Hypothalamus (tissue), 51 donors: ENCODE measurements around the gene CLDN6.

Source experiments
- DNase-seq, 51 donors: peaks; one replicate each; lab custom pipeline; 2025; lab: John Stamatoyannopoulos, UW

CLDN6 gene

DNA sequence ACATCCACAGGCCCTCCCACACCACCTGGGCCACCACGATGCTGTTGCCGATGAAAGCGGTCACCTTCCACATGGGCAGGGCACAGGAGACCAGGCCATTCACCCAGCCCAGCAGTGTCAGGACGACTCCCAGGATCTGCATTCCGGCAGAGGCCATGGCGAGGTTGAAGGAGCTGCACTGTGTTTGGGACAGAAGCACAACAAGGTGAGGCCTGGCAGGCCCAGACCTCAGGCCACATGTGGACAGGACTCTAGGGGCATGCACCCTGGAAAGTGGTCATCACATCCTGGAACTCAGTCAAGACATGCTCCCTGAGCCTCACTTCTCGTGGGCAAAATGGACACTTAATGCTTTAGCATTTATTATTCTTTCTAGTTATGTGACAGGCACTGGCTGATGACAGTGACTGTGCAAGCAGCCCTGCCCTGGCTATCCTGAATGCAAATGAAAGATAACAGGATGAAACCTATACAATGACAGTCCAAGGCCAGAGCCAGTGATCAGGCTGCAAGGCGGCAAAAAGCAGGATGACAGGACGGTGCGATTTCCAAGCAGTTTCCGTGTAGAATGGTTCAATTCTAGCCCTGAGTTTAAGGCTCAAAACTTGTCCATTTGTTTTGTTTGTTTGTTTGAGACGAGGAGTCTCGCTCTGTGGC lies 2.0 kb downstream of the CLDN6 start:
- no peak for DNase-seq

DNA sequence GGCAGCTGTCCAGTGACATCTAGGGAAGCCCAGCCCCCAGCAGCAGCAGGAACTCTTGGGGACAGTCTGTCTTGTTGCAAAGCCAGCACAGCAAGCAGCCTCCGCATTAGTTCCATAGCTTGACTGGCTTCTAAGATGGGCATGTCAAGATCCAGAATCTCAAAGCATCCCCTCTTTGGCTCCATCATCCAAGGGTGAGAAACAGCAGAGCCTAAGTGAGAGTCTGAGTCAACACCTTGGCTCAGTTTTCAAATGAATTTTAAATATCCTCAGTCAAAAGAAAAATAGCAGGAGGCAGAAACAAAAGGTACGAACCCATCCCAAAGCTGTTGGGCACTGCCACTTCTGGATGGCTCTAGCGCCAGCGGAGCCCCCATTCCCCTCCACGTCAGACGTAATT lies 3.0 kb downstream of the CLDN6 start:
- DNase-seq = no peak

DNA sequence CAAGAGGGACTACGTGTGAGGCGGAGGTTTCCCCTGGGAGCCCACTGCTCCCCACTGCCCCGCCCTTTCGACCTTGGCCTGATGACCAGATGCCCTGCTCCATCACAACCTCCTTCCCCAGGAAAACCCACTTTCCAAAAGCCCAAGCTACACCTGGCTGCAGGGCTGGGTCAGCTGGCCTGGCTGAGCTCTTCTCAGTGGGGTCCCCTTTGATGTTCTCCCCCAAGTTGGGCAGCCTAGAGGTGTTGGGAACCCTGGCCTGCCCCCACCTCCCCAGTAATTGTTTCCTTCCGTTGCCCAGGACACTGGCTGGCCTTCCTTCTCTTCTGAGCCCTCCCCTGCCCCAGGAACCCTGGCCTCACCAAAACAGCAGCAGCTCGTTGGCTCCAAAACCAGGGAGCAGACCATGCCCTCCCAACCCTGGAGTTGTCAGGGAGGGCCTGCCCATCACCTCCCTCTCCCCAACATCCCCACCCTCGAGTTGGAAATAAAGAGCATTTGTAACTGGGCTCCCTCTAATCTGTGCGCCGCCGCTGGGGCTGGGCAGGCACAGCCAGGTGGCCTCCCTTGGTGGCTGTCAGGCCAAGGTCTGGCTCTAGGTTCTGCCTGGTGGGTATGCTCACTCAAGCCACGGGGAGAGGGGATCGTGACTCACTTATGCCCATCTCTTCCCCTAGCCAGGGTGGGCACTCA lies 3.8 kb downstream of the CLDN6 start:
- DNase-seq = no peak

DNA sequence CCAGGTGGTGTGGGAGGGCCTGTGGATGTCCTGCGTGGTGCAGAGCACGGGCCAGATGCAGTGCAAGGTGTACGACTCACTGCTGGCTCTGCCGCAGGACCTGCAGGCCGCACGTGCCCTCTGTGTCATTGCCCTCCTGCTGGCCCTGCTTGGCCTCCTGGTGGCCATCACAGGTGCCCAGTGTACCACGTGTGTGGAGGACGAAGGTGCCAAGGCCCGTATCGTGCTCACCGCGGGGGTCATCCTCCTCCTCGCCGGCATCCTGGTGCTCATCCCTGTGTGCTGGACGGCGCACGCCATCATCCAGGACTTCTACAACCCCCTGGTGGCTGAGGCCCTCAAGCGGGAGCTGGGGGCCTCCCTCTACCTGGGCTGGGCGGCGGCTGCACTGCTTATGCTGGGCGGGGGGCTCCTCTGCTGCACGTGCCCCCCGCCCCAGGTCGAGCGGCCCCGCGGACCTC lies 4.5 kb downstream of the CLDN6 start:
- DNase-seq = no peak

DNA sequence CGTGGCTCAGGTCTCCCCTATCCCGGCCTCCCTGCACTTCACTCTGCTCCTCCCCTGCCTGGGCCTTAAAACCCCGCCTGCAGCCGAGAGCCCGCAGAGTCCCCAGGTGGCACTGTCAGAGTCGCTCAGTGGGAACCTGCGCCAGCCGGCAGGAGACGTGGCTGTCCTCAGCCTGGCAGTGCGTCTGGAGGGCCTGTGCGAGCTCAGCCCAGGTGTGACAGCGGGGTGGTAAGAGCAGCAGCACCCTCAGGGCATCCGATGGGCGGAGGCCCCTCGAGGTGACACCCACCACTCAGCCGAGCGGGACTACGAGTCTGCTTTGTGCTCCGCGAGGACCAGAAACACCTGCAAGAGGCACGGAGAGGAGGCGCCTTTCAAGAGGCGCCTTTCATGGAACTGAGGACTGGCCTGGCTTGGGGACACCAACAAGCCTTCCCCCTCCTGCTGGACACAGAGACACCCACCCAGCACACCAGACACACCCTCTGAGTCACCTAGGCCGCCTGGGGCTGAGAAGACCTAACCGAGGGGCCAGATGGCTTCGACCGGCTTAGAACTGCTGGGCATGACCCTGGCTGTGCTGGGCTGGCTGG lies 5.1 kb downstream of the CLDN6 start, which contains the start of gene CLDN9:
Gene CLDN9, plus strand, starts transcription at position 96 of the 593 bp plus-strand sequence. Its CDS starts 440 bp downstream, at position 536.
- DNase-seq = no peak

DNA sequence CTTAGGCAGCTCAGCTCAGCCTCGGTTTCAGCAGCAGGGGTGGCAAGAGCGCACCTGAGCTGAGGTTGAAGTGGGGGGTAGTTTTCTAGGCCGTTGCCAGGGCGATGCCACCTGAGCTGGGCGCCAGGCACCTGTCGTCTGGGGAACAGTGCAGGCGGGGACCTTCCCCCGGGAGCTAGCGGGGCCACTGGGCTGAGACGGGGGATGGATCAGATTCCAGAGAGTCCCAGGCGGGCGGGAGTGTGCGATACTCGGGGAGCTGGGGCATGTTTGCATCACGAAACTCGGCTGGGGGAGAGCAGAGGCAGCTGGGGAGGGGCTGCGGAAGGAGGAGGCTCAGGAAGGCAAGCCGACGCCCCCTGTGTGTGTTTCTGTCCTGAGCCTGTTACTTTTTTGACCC lies 5.7 kb downstream of the CLDN6 start:
- no peak for DNase-seq

DNA sequence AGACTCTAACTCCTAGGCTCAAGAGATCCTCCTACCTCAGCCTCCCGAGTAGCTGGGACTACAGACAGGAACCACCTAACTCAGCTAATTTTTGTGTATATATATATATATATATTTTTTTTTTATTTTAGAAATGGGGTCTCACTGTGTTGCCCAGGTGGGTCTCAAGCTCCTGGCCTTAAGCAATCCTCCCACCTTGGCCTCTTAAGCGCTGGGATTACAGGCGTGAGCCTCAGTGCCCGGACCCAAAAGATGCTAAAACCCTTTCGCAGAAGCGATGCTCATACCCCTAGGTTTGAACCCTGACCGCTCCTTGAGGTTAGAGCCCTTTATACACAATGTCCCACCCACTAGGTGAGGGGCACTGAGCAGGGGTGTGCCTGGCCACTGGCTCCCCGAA lies 7.5 kb downstream of the CLDN6 start:
- no peak for DNase-seq

DNA sequence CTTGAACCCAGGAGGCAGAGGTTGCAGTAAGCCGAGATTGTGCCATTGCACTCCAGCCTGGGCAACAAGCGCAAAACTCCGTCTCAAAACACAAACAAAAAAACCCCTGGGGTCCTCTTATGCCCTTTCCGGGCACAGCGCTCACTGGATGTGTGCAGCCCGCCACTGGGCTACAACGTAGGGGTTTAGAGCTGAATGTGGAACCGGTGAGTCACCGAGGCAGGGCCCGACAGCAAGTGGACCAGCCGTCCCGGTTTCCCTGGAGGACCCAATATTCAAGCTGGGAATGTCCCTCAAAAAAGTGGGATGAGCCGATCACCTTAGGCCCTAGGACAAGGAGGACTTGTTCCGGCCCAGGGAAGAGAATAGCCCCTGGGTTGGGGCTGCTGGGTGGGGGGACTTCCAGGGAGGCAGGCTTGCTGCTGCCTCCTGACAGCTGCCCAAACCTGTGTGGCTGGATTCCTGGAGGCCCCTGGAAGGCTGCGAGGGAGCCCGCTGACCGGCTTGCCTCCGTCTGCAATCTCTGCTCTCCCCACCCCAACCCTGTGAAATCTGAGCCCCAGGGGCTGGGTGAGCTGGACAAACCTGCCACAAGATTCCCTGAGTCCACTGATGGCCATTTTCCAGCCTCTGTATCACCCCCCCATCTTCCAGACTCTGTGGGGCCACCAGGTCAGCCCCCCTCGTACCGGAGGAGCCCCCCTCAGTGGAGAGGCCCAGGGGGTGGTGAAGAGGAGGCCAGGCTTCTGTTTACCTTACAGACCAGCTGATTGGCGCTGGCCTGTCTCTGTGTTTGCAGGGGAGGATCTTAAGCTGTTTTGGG lies 8.2 kb downstream of the CLDN6 start:
- DNase-seq = no peak

DNA sequence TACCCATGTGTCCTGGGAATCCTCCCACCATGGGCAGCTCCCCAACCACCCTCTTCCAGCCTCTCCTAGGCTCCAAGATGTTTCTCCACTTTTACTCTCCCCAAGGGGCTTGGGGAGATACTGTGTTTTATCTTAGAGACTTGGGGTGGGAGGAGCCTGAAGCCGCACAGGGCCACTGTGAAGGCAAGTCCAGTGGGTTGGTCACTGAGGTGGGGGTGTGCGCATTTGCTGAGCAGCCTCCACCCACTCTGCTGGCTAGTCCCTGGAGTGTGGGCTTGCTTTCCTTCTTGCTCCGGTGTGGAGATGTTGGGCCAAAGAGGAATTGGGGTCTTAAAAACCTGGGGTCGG lies 9.3 kb downstream of the CLDN6 start:
- DNase-seq = no peak

DNA sequence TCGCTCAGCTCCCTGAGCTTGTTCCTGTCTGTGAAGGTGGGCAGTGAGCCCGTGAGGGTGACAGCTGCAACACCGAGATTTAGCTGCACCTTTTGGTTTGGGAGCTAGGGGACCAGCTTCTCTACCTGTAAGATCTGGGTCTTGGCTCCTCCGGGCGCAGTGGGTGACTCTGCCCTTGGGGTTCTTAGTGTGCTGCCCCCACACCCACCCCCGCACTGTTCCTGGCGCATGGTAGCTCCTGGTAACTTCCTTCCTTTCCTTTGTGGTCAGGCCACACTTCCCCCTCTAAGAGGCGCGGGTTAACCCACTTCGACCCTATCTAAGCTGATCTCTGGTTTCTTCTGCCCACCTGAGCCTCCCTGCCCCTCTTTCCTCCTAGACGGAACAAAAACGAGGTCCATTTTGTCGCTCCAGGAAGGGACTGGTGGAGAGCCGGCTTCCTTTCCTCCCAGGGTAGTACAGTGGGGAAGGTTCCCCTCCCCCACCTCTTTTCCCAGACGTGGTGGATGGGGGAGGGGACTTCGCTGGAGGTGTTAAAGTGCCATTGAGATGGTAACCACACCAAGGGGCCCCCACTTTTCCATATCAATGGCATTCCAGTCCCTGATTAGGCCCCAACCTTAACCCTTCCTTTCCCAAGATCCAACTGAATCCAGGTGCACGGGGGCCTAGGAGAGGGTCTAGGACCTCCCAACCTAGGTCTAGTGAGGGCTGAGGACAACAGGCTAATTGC lies 9.9 kb downstream of the CLDN6 start:
- DNase-seq = peak in 5 of 51 donors; percentile 8 to 20 (median 10)

DNA sequence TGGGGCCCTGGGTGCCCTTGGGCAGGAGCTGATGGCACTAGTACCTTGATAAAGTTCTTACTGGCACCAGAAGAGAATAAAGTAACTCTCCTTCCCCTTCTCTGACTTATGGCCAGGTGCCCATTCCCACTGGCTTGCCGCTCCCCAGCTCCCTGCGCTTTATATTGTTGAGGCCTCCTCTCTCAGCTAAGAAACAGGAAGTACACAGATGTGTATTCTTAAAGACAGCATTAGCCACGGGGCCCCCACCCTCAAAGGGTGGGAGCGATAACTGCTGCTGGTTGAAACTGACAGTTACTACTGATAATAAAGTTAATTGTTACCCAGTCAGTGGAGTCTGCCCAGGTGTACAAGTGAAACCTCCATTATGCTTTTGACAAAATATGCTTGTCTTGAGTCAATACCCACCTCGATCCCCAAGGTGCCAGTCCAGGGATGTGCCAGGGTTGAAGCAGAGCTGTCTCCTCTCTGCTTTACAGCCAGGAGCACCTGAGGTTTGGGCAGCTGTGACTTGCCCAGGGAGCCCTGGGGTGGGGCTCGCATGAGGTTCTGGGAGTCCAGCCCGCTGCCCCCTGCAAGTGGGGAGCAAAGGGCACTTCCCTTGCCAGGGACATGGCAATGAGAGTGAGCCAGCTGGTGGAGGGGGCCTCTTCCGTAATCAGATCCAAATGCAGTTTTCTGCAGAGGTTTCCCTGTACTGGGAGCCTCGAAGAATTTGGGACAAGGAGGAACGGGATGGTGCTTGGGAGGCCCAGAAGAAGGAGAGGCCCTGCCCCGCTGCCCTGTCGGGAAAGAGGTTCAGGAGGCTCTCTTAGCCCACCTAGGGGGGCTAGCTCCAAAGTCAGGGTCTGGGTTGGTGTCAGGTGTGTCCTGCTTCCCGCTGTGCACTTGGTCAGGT lies 10.7 kb downstream of the CLDN6 start:
- no peak for DNase-seq

DNA sequence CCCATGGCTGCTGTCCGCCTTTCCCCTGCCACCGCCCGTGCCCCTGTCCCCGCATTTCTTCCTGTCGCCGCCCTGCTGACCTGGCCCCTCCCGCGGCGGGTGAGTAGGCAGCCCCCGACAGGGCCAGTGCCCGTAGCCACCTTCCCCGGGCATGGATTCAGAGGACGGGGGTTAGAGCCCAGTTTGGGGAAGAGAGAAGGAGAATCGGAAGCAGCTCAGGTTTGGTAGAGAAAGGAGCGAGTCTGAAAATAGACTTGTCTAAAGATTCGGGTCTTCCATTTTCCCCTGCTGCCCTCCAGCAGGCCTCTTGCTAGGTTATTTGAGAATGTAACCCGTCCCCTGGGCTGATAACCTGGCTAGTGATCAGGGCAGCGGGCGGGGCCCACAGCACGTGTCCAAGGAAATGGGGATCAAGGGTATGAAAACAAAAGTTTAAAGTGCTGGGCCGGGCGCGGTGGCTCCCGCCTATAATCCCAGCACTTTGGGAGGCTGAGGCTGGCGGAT lies 13.2 kb downstream of the CLDN6 start:
- DNase-seq = no peak

DNA sequence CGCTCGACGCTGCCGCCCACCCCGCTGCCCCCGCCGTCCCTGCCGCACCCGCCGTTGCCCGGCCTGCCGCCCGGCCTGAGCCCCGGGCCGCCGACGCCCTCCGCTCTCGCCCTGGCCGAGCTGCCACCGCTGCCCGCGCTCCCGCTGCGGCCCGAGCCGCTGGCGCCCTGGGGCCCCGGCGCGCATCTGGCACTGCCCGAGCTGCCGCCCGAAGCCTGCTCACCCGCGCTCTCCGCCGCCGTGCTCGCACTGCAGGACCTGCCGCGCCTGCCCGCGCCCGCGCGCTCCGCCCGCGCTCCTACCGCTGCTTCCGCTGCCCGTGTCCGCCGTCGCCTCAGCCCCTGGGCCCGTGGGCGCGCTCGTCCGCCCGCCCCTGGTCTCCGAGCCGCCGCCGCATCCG lies 13.7 kb downstream of the CLDN6 start:
- DNase-seq = no peak

DNA sequence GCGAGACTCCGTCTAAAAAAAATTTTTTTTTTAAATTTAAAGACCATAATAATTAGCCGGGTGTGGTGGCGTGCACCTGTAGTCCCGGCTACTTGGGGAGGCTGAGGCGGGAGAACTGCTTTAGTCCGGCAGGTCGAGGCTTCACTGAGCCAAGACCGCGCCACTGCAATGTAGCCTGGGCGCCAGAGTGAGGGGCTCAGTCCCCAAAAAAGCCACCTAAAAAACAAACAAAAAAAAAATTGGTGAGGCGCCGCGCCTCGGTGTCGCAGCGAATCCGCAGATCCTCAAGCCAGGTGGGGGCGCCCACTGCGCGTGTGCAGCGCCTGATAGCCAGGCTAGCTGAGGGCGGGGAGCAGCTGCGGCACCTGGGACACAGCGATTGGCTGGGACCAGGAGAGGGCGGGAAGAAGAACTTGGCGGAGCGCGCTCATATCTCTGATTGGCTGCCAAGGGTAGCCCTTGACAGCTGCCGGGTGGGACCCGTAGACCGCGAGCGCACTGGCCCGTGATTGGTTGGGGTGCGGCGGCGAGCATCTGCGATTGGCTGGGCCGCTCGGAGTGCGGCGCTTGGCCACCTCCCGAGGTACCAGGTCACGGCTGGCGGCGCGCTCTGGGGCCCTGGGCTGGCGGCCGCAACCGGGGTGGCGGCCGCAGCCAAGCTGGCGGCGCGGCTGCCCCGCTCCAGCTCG lies 14.3 kb downstream of the CLDN6 start:
- peak; percentile 38 to 99 (median 95) for DNase-seq

DNA sequence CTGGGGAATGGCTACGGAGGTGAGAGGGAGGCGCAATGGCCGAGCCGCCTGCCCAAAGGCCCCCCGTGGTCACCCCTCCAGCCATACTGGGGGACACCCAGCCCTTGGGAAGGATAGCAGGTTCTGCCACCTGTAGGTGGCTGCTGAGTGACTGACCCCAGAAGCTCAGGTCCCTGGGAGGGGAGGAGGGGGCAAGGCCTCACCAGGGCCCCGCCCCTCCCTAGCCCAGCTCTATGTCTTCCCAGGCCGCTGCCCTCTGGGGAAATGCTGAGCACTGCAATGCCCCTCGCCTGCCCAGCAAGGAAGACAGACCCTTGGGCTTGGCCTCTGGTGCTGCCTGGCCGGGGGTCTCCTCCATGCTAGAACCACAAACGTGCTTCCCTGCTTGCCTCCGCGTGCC lies 16.7 kb downstream of the CLDN6 start:
- DNase-seq = no peak

DNA sequence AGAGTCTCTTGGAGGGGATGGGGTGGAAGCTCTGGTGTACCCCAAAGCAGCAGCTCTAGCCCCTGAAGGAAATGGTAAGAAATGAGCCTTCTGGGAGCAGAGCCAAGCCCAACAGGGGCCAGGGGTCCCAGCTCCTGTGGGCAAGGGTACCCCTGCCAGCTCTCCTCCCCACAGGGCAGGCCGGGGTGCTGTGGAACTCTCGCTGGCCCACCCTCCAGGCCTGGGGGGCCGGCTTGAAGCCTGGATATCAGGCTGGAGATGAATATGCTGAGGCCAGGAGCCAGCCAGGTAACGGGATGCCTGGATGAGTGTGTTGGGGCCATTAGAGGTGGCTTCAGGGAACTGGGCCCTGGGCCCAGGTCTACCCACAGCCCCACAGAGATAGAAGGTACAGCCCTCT lies 17.4 kb downstream of the CLDN6 start:
- no peak for DNase-seq

DNA sequence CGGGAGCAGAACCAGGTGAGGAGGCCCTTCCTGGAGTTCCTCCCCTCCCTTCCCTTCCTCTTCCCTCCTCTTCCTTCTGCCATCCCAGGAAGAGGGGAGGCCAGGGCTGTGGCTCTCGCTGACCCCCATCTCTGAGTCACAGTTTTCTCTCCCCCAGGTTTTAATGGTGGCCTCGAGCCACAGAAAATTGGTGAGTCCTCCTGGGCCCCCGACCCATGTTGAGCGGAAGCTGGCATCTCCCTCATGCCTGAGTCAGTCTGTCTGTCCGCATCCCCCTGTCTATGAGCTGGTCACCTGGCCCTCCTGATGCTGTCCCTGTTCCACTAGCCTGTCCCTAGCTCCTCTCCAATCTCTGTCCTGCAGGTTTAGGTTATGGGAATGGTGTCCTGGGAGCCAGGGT lies 18.1 kb downstream of the CLDN6 start:
- DNase-seq = no peak

DNA sequence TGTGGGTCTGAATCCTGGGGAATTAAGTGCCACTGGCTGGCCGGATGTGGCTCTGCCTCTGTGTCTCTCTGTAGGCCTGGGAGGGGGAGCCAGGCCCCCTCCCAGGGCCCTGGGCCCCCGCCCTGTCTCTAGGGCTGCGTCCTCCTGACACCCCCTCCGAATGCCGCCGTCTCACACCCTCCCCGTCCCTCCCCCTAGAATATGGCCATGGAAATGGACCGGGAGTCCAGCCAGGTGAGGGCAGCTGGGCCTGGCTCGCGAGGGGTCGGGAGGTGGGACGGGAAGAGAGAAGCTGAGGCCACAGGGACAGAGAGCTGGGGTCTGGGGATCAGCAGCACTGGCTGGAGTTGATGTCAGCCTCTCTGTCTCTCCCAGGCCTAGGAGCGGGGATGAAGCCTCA lies 21.7 kb downstream of the CLDN6 start:
- DNase-seq = no peak
